ENCODE data around the gene BIRC2. TPM values are rescaled to one million over a fixed set of nuclear protein-coding genes. Genes with fewer than 3 reads are reported as not detected.
"Not testable (repeated sequence)": the region's sequence is repeated elsewhere in the genome, so short reads cannot be mapped to it uniquely, and the experiment has no call there.

Gene BIRC2
- total RNA-seq, 1 donor: 76.0 TPM

- no peak overlapping the region for H3K4me3 ChIP-seq (ENCODE audit: insufficient read depth, low read length)
- H3K4me1 ChIP-seq (ENCODE audit: insufficient read depth, low read length): peaks cover 16% of the 10 kb centered on the region
- no peaks in the 10 kb centered on the region for H4K20me1 ChIP-seq (ENCODE audit: insufficient read depth, low read length)
- TF ChIP-seq CTCF (IDR thresholded peaks at IDR 0.05; ENCODE audit: extremely low read depth, low read depth, low read length): no peak
- no peaks in the 10 kb centered on the region for H3K36me3 ChIP-seq (ENCODE audit: insufficient read depth, low read length)
- H3K27ac ChIP-seq (ENCODE audit: low read depth, low read length): peak overlapping the region; percentile 31
- no peak overlapping the region for H2AFZ ChIP-seq (ENCODE audit: low read length)
- H3K9me3 ChIP-seq (ENCODE audit: low read depth, low read length): no peaks in the 10 kb centered on the region
- H3K4me2 ChIP-seq (ENCODE audit: insufficient read depth, low read length): no peak overlapping the region
- H3K79me2 ChIP-seq (ENCODE audit: insufficient read depth, low read length): no peaks in the 10 kb centered on the region
- no peaks in the 10 kb centered on the region for H3K27me3 ChIP-seq (ENCODE audit: insufficient read depth, low read length)
- DNase-seq (ENCODE audit: insufficient read length, low spot score, missing footprints): no peak
These were observed 15.7 kb upstream of the BIRC2 start for GRCh38 chr11:102331341-102331740.

DNA sequence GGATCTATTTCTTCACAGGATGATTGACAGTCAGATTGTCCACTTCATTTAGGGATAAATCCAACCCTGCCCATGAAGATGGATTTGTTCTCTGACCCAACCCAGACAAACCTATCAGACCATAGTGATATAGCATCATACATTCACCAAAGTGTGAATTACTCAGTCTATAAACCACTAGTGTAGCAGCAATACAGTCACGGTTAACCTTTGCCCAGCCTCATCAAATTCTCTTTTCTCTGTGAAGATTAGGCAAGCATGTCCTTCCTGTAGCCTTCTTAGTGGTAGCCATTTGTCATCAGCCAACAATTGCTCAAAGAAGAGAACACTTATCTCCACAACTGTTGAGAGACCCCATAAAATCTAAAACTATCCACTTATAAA, 14.4 kb upstream of the BIRC2 start:
- no peak overlapping the region for H2AFZ ChIP-seq (ENCODE audit: low read length)
- H3K9me3 ChIP-seq (ENCODE audit: low read depth, low read length): no peaks in the 10 kb centered on the region
- no peak overlapping the region for H3K4me2 ChIP-seq (ENCODE audit: insufficient read depth, low read length)
- peaks cover 16% of the 10 kb centered on the region for H3K4me1 ChIP-seq (ENCODE audit: insufficient read depth, low read length)
- no peaks in the 10 kb centered on the region for H3K79me2 ChIP-seq (ENCODE audit: insufficient read depth, low read length)
- DNase-seq (ENCODE audit: insufficient read length, low spot score, missing footprints): no peak
- H3K27ac ChIP-seq (ENCODE audit: low read depth, low read length): no peak overlapping the region
- TF ChIP-seq CTCF (IDR thresholded peaks at IDR 0.05; ENCODE audit: extremely low read depth, low read depth, low read length): no peak
- no peaks in the 10 kb centered on the region for H3K36me3 ChIP-seq (ENCODE audit: insufficient read depth, low read length)
- H3K4me3 ChIP-seq (ENCODE audit: insufficient read depth, low read length): no peak overlapping the region
- no peaks in the 10 kb centered on the region for H3K27me3 ChIP-seq (ENCODE audit: insufficient read depth, low read length)
- H4K20me1 ChIP-seq (ENCODE audit: insufficient read depth, low read length): no peaks in the 10 kb centered on the region

GRCh38 chr11:102338479-102339010, 8.5 kb upstream of the BIRC2 start:
- no peak overlapping the region for H3K4me3 ChIP-seq (ENCODE audit: insufficient read depth, low read length)
- H3K79me2 ChIP-seq (ENCODE audit: insufficient read depth, low read length): no peaks in the 10 kb centered on the region
- H3K36me3 ChIP-seq (ENCODE audit: insufficient read depth, low read length): no peaks in the 10 kb centered on the region
- no peak overlapping the region for H2AFZ ChIP-seq (ENCODE audit: low read length)
- H3K4me1 ChIP-seq (ENCODE audit: insufficient read depth, low read length): peaks cover 3% of the 10 kb centered on the region
- no peak overlapping the region for H3K4me2 ChIP-seq (ENCODE audit: insufficient read depth, low read length)
- no peaks in the 10 kb centered on the region for H3K27me3 ChIP-seq (ENCODE audit: insufficient read depth, low read length)
- H4K20me1 ChIP-seq (ENCODE audit: insufficient read depth, low read length): no peaks in the 10 kb centered on the region
- TF ChIP-seq CTCF (IDR thresholded peaks at IDR 0.05; ENCODE audit: extremely low read depth, low read depth, low read length): no peak
- no peaks in the 10 kb centered on the region for H3K9me3 ChIP-seq (ENCODE audit: low read depth, low read length)
- no peak overlapping the region for H3K27ac ChIP-seq (ENCODE audit: low read depth, low read length)
- no peak for DNase-seq (ENCODE audit: insufficient read length, low spot score, missing footprints)

GRCh38 chr11:102341311-102341710, 5.7 kb upstream of the BIRC2 start:
- not testable (repeated sequence) for H3K36me3 ChIP-seq (ENCODE audit: insufficient read depth, low read length); H3K9me3 ChIP-seq (ENCODE audit: low read depth, low read length); DNase-seq (ENCODE audit: insufficient read length, low spot score, missing footprints); H3K4me3 ChIP-seq (ENCODE audit: insufficient read depth, low read length); H4K20me1 ChIP-seq (ENCODE audit: insufficient read depth, low read length); H3K27me3 ChIP-seq (ENCODE audit: insufficient read depth, low read length); H3K27ac ChIP-seq (ENCODE audit: low read depth, low read length); H3K4me2 ChIP-seq (ENCODE audit: insufficient read depth, low read length); H3K79me2 ChIP-seq (ENCODE audit: insufficient read depth, low read length)
- H3K4me1 ChIP-seq (ENCODE audit: insufficient read depth, low read length): peaks cover 23% of the 10 kb centered on the region
- peak overlapping the region; percentile 57 for H2AFZ ChIP-seq (ENCODE audit: low read length)
